B cell (primary cell): ENCODE measurements around the gene BBC3.

ENCODE experiments used
- CTCF ChIP-seq: fragments of 200-600 bp; IDR thresholded peaks from one replicate; pipeline ENCODE4 v1.8.0; 2022; ENCODE audit warnings: antibody characterized with exemption, mild to moderate bottlenecking
- EZH2 ChIP-seq: IDR thresholded peaks from 2 replicates; pipeline ENCODE4 v1.6.1; 2012; ENCODE audit warnings: borderline replicate concordance, low read depth, mild to moderate bottlenecking, moderate library complexity, low read length; ENCODE audit not compliant: insufficient read depth, poor library complexity, severe bottlenecking

- TF ChIP-seq CTCF (no peak), EZH2 (no peak)
Observed at GRCh38 chr19:47187797-47188196, 43.2 kb downstream of the BBC3 start.
